ENCODE data around the gene SDC3.
"Not testable (repeated sequence)": the region's sequence is repeated elsewhere in the genome, so short reads cannot be mapped to it uniquely, and the experiment has no call there.

Gene SDC3

DNA sequence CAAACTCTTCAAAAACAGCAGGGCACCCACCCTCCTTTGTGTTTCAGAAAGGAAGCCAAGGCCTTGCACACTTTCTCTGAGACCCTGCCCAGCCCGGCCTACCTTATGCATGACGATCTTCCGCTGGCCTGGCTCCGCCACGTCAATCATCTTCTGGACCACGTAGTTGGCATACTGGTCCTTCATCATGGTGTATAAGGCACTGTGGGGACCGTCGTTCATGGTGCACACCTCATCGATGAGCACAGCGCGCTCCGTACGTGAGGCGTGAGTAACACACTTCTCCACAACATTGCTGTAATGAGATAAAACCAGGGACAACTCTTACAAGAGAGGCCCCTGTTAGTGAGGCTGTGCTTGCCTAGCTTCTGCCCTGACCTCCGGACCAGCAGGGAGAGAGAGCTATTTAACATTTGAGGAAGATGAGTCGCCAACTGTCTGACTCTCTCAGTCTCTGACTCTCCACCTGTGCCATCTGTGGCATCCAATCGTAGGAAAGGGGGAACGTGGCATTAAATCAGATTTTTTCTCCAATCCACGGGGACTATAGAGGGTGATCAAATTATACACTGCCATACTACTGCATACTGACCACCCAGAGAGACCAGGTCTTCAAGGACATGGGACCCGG is 28.1 kb upstream of the SDC3 start:
- in situ Hi-C loops (cut with HindIII; ENCODE audit: low pct_unique_long_range_greater_than_20kb, low sequenced_read_pairs), result no loop called here
- TF ChIP-seq JUND (IDR thresholded peaks at IDR 0.05; ENCODE audit: low read depth), result no peak
- DNase-seq (ENCODE audit: low read depth in 1 of 2, low spot score in 1 of 2), result no peak

DNA sequence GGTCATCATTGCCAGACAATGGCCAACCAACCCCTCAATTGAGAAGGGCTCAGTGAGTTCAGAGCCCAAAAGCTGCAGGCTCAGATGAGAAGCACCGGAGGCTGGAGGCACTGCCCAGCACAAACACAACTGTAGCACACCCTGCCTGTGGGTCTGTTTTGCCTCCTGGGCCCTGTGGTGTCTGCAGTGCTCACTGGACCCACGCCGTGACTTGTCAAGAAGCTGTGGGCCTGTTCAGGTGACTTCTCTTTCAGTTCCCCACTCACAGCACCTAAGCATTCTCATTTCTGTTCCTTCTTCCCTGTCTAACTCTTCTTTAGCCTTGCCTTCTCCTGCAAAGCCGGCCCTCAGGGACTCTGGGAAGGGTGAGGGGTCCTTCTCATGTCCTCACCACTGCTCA is 27.2 kb upstream of the SDC3 start:
- DNase-seq (ENCODE audit: low read depth in 1 of 2, low spot score in 1 of 2); in situ Hi-C loops (cut with HindIII; ENCODE audit: low pct_unique_long_range_greater_than_20kb, low sequenced_read_pairs): not testable (repeated sequence)

DNA sequence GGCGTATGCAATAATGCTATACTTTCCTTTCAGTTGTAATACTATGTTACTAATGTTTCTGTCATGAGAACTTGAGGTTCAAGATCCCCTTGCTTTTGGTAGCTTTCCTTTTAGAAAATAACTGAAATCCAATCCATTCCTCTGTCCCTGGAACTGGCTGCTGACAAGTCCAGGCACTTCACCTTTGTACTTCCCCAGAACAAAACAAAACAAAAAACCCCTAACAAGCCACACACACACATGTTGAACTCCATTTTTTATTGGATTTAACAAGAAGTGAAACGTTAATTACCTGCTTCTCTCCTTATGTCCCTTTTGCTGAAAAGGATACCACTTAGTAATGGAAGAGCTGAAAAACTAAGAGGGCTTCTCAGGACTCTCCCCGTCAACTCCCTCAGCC is 26.1 kb upstream of the SDC3 start:
- no peak for DNase-seq (ENCODE audit: low read depth in 1 of 2, low spot score in 1 of 2)
- in situ Hi-C loops (cut with HindIII; ENCODE audit: low pct_unique_long_range_greater_than_20kb, low sequenced_read_pairs), result no loop called here
- TF ChIP-seq JUND (IDR thresholded peaks at IDR 0.05; ENCODE audit: low read depth), result no peak

DNA sequence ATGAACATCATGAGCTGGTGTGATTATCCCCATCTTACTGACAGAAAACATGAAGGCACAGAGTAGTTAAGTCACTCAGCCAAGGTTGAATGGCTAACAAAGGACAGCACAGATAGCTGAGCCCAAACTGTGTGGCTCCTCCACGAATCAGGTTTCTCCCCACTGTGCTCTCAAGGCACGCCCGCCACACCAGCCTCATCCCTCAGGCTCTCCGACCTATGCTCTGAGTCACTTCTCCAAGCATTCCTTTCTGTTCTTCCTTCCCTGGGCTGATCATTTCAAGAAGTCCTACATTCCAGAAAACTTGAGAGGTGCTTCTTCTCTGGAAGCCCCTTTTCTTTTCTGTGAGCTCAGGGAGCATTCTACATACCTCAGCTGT is 25.3 kb upstream of the SDC3 start:
- in situ Hi-C loops (cut with HindIII; ENCODE audit: low pct_unique_long_range_greater_than_20kb, low sequenced_read_pairs), result no loop called here
- DNase-seq (ENCODE audit: low read depth in 1 of 2, low spot score in 1 of 2), result no peak
- no peak for TF ChIP-seq JUND (IDR thresholded peaks at IDR 0.05; ENCODE audit: low read depth)

DNA sequence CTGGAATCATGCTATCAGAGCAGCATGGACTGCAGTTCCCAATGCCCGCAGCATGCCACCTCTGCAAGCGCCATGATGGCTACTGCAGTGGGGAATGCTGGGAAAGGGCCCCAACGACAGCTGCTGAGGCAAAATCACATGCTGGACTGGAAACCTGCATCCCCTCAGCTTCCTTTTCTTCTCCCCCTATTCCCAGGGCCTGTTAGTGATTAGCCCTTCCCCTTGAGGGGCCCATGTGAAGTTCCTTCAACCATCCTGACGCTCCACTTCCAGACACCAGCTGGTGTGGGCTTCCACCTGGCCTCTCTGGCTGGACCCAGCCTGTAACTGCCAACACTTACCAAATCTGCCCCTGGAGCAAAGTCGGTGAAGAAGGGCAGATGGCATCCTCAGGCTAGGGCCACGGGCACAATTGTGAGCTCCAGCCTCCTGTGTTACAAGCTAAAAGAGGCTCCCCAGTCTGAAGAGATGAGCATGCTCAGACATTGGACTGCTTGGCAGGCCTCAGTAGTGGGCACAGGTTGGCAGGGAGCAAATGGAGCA is 22.1 kb upstream of the SDC3 start:
- in situ Hi-C loops (cut with HindIII; ENCODE audit: low pct_unique_long_range_greater_than_20kb, low sequenced_read_pairs), result no loop called here
- no peak for DNase-seq (ENCODE audit: low read depth in 1 of 2, low spot score in 1 of 2)
- no peak for TF ChIP-seq JUND (IDR thresholded peaks at IDR 0.05; ENCODE audit: low read depth)

DNA sequence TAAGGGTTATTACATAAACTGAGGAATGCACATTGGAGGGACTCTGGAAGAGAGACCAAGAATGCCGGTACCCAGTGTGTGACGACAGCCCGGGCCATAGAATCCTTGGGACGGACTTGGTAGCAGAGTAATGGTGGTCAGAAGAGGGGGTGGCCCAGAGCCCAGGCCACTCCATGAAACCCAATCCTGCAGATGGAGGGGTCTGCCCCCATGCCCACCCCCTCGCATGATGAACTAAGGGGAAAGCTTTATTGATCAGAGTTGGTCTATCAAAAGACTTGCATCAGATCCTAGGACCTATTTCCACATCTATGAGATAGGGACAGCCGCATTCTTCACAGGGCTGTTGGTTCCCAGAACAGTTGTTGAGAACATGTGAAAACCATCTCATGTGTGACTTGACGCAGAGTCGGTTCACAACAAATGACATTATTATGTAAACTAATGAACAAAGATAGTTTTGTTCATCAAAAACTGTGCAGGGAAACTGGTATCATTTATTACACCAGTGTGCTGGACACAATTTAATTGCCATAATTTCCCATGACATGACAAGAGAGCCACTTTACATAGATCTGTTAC is 21.5 kb upstream of the SDC3 start:
- no peak for TF ChIP-seq JUND (IDR thresholded peaks at IDR 0.05; ENCODE audit: low read depth)
- no peak for DNase-seq (ENCODE audit: low read depth in 1 of 2, low spot score in 1 of 2)
- in situ Hi-C loops (cut with HindIII; ENCODE audit: low pct_unique_long_range_greater_than_20kb, low sequenced_read_pairs), result no loop called here

DNA sequence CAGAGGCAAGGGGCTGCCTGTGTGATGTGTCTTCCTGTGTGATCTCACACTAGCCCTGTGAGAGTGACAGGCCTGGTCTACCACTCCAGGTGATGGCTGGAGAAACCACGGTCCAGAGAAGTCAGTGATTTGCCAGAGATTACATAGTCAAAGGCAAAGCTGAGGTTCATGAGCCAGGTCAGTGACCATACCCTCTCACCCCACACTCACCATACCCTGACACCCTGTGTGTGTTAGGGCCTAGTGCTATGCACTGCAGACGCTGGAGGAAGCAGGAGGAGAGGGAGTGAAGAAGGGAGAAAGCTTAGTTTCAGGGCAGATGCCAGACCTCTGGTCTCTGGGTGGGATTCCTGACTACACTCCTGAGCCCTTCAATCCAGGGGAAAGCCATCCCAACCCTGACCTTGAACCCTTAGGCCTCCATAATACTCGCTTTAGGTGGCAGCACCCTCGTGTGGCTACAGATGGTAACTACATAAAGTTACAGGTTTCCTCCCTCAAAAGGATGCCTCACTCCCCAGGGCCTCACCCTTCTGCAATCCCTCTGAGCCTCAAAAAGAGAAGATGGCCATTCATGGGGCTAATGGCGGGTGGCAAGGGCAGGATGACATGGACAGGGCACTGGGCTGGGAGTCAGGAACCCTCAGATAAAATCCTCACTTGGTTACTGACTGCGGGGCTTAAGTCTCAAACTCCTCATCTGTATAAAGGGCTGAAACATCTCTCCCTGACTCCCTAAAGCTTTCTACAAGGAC is 20.8 kb upstream of the SDC3 start:
- DNase-seq (ENCODE audit: low read depth in 1 of 2, low spot score in 1 of 2), result peak; percentile 31 to 54
- TF ChIP-seq JUND (IDR thresholded peaks at IDR 0.05; ENCODE audit: low read depth), result no peak
- in situ Hi-C loops (cut with HindIII; ENCODE audit: low pct_unique_long_range_greater_than_20kb, low sequenced_read_pairs), result no loop called here

DNA sequence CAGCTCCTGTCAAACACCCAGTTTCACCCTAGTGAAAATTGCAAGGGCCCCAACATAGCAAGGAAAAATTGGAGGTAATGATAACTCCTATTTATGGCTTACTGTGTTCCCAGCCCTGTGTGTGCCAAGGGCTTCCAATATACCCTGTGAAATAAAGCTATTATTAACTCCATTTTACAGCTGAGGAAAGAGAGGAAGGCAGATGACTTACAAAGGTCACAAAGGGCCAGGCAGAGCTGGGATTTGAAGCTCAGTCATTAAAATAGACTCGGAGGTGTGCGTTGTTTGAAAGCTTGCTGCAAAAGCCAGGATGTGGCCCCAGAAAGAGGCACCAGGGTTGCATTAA is 20.2 kb upstream of the SDC3 start:
- in situ Hi-C loops (cut with HindIII; ENCODE audit: low pct_unique_long_range_greater_than_20kb, low sequenced_read_pairs), result no loop called here
- DNase-seq (ENCODE audit: low read depth in 1 of 2, low spot score in 1 of 2), result no peak
- no peak for TF ChIP-seq JUND (IDR thresholded peaks at IDR 0.05; ENCODE audit: low read depth)

DNA sequence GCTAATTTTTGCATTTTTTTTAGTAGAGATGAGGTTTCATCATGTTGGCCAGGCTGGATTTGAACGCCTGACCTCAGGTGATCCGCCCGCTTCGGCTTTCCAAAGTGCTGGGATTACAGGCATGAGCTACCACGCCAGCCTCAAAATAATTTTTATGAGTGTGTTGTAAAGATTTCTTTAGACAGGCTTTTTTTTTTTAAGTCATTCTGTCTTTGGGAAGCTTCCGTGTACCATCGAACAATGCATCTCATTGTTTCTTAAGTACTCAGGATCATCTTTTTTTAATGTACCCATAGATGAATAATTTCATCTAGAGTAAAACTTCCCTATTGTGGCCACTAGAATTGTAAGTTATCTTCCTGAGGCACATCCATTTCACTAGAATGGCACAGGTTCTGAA is 19.6 kb upstream of the SDC3 start:
- no peak for DNase-seq (ENCODE audit: low read depth in 1 of 2, low spot score in 1 of 2)
- in situ Hi-C loops (cut with HindIII; ENCODE audit: low pct_unique_long_range_greater_than_20kb, low sequenced_read_pairs), result no loop called here
- TF ChIP-seq JUND (IDR thresholded peaks at IDR 0.05; ENCODE audit: low read depth), result no peak

DNA sequence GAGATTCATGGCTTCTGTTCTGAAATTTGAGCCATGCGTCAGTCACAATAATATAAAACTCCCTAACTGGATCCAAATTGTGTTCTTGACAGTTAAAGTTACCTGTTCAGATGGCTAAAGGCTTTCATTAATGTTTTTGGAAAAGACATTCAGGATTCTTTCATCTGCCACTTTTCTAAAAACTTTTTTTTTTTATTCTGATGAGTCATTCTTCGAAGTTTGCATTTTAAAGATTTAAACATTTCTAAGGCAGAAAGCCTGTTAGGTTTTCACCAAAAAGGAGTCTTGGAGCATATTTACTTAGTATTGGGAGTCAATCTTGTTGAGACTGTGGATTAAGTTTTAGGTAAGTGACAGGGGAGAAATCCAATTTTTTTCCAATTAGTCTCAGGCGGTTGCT is 18.9 kb upstream of the SDC3 start:
- no peak for TF ChIP-seq JUND (IDR thresholded peaks at IDR 0.05; ENCODE audit: low read depth)
- in situ Hi-C loops (cut with HindIII; ENCODE audit: low pct_unique_long_range_greater_than_20kb, low sequenced_read_pairs), result no loop called here
- no peak for DNase-seq (ENCODE audit: low read depth in 1 of 2, low spot score in 1 of 2)

DNA sequence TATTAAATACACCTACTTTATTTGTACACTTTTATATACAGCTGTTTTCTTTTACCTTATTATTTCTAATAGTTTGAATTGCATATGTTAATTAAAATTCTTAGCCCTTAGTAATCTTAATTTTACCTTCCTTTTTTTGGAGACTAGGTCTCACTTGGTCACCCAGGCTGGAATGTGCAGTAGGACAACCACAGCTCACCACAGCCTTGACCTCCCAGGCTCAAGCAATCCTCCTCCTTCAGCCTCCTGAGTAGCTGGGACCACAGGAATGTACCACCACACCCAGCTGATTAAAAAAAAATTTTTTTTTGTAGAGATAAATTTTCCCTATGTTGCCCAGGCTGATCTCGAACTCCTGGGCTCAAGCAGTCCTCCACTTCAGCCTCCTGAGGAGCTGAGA is 15.0 kb upstream of the SDC3 start:
- in situ Hi-C loops (cut with HindIII; ENCODE audit: low pct_unique_long_range_greater_than_20kb, low sequenced_read_pairs), result no loop called here
- TF ChIP-seq JUND (IDR thresholded peaks at IDR 0.05; ENCODE audit: low read depth), result no peak
- DNase-seq (ENCODE audit: low read depth in 1 of 2, low spot score in 1 of 2), result no peak

DNA sequence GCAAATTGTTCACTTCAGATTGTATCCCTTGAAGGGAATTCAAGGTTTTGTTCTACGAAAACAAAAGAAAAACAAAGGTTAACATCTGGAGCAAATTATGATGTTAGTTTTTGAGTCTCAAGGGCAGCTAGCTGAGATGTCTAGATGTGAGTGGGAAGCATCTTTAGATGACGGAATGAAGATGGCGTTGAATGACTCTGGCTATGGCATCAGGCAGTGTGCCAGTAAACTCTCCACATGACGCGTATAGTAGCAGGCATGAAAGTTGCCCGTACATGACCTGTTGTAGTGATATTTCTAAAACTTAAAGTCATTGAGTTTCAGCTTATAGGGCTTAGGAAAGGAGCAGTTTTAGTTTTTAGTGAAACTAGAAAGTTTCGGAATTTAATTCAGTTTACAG is 12.3 kb upstream of the SDC3 start:
- TF ChIP-seq JUND (IDR thresholded peaks at IDR 0.05; ENCODE audit: low read depth), result no peak
- DNase-seq (ENCODE audit: low read depth in 1 of 2, low spot score in 1 of 2), result no peak
- in situ Hi-C loops (cut with HindIII; ENCODE audit: low pct_unique_long_range_greater_than_20kb, low sequenced_read_pairs), result no loop called here
